Measurements from ENCODE around the gene MARCHF10.
"Not testable (repeated sequence)": the region's sequence is repeated elsewhere in the genome, so short reads cannot be mapped to it uniquely, and the experiment has no call there.

The MARCHF10 gene

GRCh38 chr17:62807812-62808575, at the start of gene MARCHF10:
Gene MARCHF10 (minus strand): TSS chr17:62808314. CDS start chr17:62801735, 6,579 bp downstream.
- FAIRE-seq (no peak), DNase-seq (ENCODE audit: insufficient read length, low spot score) (no peak)

- no peak for DNase-seq (ENCODE audit: insufficient read length, low spot score)
- no peak for FAIRE-seq
Observed at GRCh38 chr17:62857526-62857925, 49.4 kb upstream of the MARCHF10 start.

GRCh38 chr17:62856594-62856993, 48.5 kb upstream of the MARCHF10 start:
- FAIRE-seq (no peak), DNase-seq (ENCODE audit: insufficient read length, low spot score) (no peak)

- FAIRE-seq = no peak
- no peak for DNase-seq (ENCODE audit: insufficient read length, low spot score)
Observed at GRCh38 chr17:62855156-62855555, 47.0 kb upstream of the MARCHF10 start.

GRCh38 chr17:62854098-62854680, 46.1 kb upstream of the MARCHF10 start:
- DNase-seq (ENCODE audit: insufficient read length, low spot score) (no peak), FAIRE-seq (no peak)

- no peak for FAIRE-seq
- DNase-seq (ENCODE audit: insufficient read length, low spot score) = no peak
Observed at GRCh38 chr17:62852195-62852594, 44.1 kb upstream of the MARCHF10 start.

GRCh38 chr17:62849591-62850415, 41.7 kb upstream of the MARCHF10 start:
- not testable (repeated sequence) for DNase-seq (ENCODE audit: insufficient read length, low spot score); FAIRE-seq

GRCh38 chr17:62848334-62848733, 40.2 kb upstream of the MARCHF10 start:
- DNase-seq (ENCODE audit: insufficient read length, low spot score) (no peak), FAIRE-seq (no peak)

GRCh38 chr17:62847426-62847825, 39.3 kb upstream of the MARCHF10 start:
- no peak for FAIRE-seq
- DNase-seq (ENCODE audit: insufficient read length, low spot score) = no peak

GRCh38 chr17:62840871-62841270, 32.8 kb upstream of the MARCHF10 start:
- no peak for FAIRE-seq

GRCh38 chr17:62833816-62834215, 25.7 kb upstream of the MARCHF10 start:
- FAIRE-seq; DNase-seq (ENCODE audit: insufficient read length, low spot score): not testable (repeated sequence)

More at GRCh38 chr17:62840871-62841270, 32.8 kb upstream of the MARCHF10 start:
- no peak for DNase-seq (ENCODE audit: insufficient read length, low spot score)

- DNase-seq (ENCODE audit: insufficient read length, low spot score) (no peak), FAIRE-seq (no peak)
Observed at GRCh38 chr17:62832405-62832804, 24.3 kb upstream of the MARCHF10 start.

GRCh38 chr17:62831066-62831465, 23.0 kb upstream of the MARCHF10 start:
- not testable (repeated sequence) for FAIRE-seq; DNase-seq (ENCODE audit: insufficient read length, low spot score)

GRCh38 chr17:62827746-62828485, 19.8 kb upstream of the MARCHF10 start:
- DNase-seq (ENCODE audit: insufficient read length, low spot score) (no peak), FAIRE-seq (no peak)

GRCh38 chr17:62826956-62827355, 18.8 kb upstream of the MARCHF10 start:
- FAIRE-seq = no peak
- DNase-seq (ENCODE audit: insufficient read length, low spot score) = no peak

GRCh38 chr17:62825182-62825581, 17.1 kb upstream of the MARCHF10 start:
- DNase-seq (ENCODE audit: insufficient read length, low spot score) (no peak), FAIRE-seq (no peak)

- FAIRE-seq (no peak), DNase-seq (ENCODE audit: insufficient read length, low spot score) (no peak)
Observed at GRCh38 chr17:62824290-62825131, 16.4 kb upstream of the MARCHF10 start.

- FAIRE-seq = no peak
Observed at GRCh38 chr17:62823111-62823893, 15.2 kb upstream of the MARCHF10 start.

More at GRCh38 chr17:62823111-62823893, 15.2 kb upstream of the MARCHF10 start:
- no peak for DNase-seq (ENCODE audit: insufficient read length, low spot score)
